H9 (cell line): ENCODE measurements around the gene SPRTN. TPM values are rescaled to one million over a fixed set of nuclear protein-coding genes. Genes with fewer than 3 reads are reported as not detected.

ENCODE experiments used
- DNase-seq: peaks from one replicate; pipeline ENCODE4 v3.0.0-alpha.2; 2017
- H2AFZ ChIP-seq: one replicate; pipeline ENCODE4 v1.6.1; 2013; ENCODE audit warnings: mild to moderate bottlenecking, low read length, control low read depth, moderate library complexity
- H2AK5ac ChIP-seq: 2 replicates; pipeline ENCODE4 v1.6.1; 2013; ENCODE audit warnings: low read length, control low read depth, mixed read lengths; ENCODE audit not compliant: insufficient read length
- H2BK120ac ChIP-seq: one replicate; pipeline ENCODE4 v1.6.1; 2013; ENCODE audit warnings: low read depth, mild to moderate bottlenecking, low read length, control low read depth, inconsistent platforms; ENCODE audit not compliant: poor library complexity, severe bottlenecking
- H2BK12ac ChIP-seq: 2 replicates; pipeline ENCODE4 v1.6.1; 2013; ENCODE audit warnings: low read length, control low read depth, mixed read lengths, low read depth; ENCODE audit not compliant: insufficient read length
- H2BK15ac ChIP-seq: 2 replicates; pipeline ENCODE4 v1.6.1; 2013; ENCODE audit warnings: low read depth, low read length, control low read depth
- H2BK20ac ChIP-seq: one replicate; pipeline ENCODE4 v1.6.1; 2013; ENCODE audit warnings: low read depth, mild to moderate bottlenecking, low read length, control low read depth, inconsistent platforms; ENCODE audit not compliant: poor library complexity, severe bottlenecking
- H2BK5ac ChIP-seq: 2 replicates; pipeline ENCODE4 v1.6.1; 2013; ENCODE audit warnings: low read length, control low read depth, mixed read lengths; ENCODE audit not compliant: insufficient read length
- H3K14ac ChIP-seq: 2 replicates; pipeline ENCODE4 v1.6.1; 2013; ENCODE audit warnings: low read length, control low read depth; ENCODE audit not compliant: insufficient read depth
- H3K18ac ChIP-seq: 2 replicates; pipeline ENCODE4 v1.6.1; 2013; ENCODE audit warnings: low read depth, mild to moderate bottlenecking, mixed read lengths, low read length, control low read depth; ENCODE audit not compliant: insufficient read length
- H3K23ac ChIP-seq: 2 replicates; pipeline ENCODE4 v1.6.1; 2013; ENCODE audit warnings: low read length, control low read depth, mixed read lengths, low read depth; ENCODE audit not compliant: insufficient read length
- H3K23me2 ChIP-seq: 2 replicates; pipeline ENCODE4 v1.6.1; 2013; ENCODE audit warnings: low read depth, mild to moderate bottlenecking, mixed read lengths, low read length, control low read depth; ENCODE audit not compliant: insufficient read length, poor library complexity, severe bottlenecking
- H3K27ac ChIP-seq: 2 replicates; pipeline ENCODE4 v1.5.1; 2013; ENCODE audit warnings: low read length, control low read depth, mixed read lengths, low read depth; ENCODE audit not compliant: insufficient read length
- H3K27me3 ChIP-seq: 2 replicates; pipeline ENCODE4 v1.6.1; 2013; ENCODE audit warnings: low read length, control low read depth, inconsistent platforms; ENCODE audit not compliant: insufficient read depth
- H3K4ac ChIP-seq: 2 replicates; pipeline ENCODE4 v1.6.1; 2013; ENCODE audit warnings: low read depth, mild to moderate bottlenecking, control low read depth, inconsistent platforms, low read length, moderate library complexity
- H3K4me1 ChIP-seq: 2 replicates; pipeline ENCODE4 v1.6.1; 2013; ENCODE audit warnings: low read length, control low read depth, inconsistent platforms; ENCODE audit not compliant: insufficient read depth
- H3K4me2 ChIP-seq: 2 replicates; pipeline ENCODE4 v1.6.1; 2013; ENCODE audit warnings: low read length, control low read depth, mixed read lengths; ENCODE audit not compliant: insufficient read length, insufficient read depth
- H3K56ac ChIP-seq: 2 replicates; pipeline ENCODE4 v1.6.1; 2013; ENCODE audit warnings: low read depth, mild to moderate bottlenecking, mixed read lengths, low read length, control low read depth; ENCODE audit not compliant: insufficient read length
- H3K79me1 ChIP-seq: 2 replicates; pipeline ENCODE4 v1.6.1; 2013; ENCODE audit warnings: low read depth, mild to moderate bottlenecking, moderate library complexity, low read length, control low read depth, inconsistent platforms; ENCODE audit not compliant: insufficient read depth, poor library complexity, severe bottlenecking
- H3K79me2 ChIP-seq: 2 replicates; pipeline ENCODE4 v1.6.1; 2013; ENCODE audit warnings: low read length, control low read depth, inconsistent platforms; ENCODE audit not compliant: insufficient read depth
- H3K9ac ChIP-seq: 2 replicates; pipeline ENCODE4 v1.6.1; 2013; ENCODE audit warnings: low read length, control low read depth, mixed read lengths; ENCODE audit not compliant: insufficient read length; ENCODE audit errors: extremely low read depth
- H3K9me3 ChIP-seq: one replicate; pipeline ENCODE4 v1.6.1; 2013; ENCODE audit warnings: low read depth, low read length, inconsistent platforms; ENCODE audit not compliant: control insufficient read depth
- H3T11ph ChIP-seq: one replicate; pipeline ENCODE4 v1.6.1; 2013; ENCODE audit warnings: mild to moderate bottlenecking, low read length, control low read depth, inconsistent platforms
- H4K20me1 ChIP-seq: one replicate; pipeline ENCODE4 v1.6.1; 2013; ENCODE audit not compliant: control insufficient read depth, insufficient read length, insufficient read depth
- H4K5ac ChIP-seq: 2 replicates; pipeline ENCODE4 v1.6.1; 2013; ENCODE audit warnings: low read depth, mild to moderate bottlenecking, mixed read lengths, low read length, control low read depth; ENCODE audit not compliant: insufficient read length
- H4K8ac ChIP-seq: replicated peaks from 2 replicates; pipeline ENCODE4 v1.6.1; 2013; ENCODE audit warnings: low read length, control low read depth, mixed read lengths, low read depth; ENCODE audit not compliant: insufficient read length
- H4K91ac ChIP-seq: 2 replicates; pipeline ENCODE4 v1.6.1; 2013; ENCODE audit warnings: low read depth, mild to moderate bottlenecking, moderate library complexity, mixed read lengths, low read length, control low read depth; ENCODE audit not compliant: insufficient read length
- H3K27ac Mint-ChIP-seq, 3 experiments: 2 replicates in 2 of 3; 3 replicates in 1 of 3; pipeline ENCODE4 v1.8.0; 2020 to 2021; ENCODE audit warnings: mixed read lengths in 3 of 3, mild to moderate bottlenecking in 1 of 3, moderate library complexity in 1 of 3
- H3K27me3 Mint-ChIP-seq: 2 replicates; pipeline ENCODE4 v1.8.0; 2021; ENCODE audit warnings: low read depth, mild to moderate bottlenecking, moderate library complexity, mixed read lengths
- H3K36me3 Mint-ChIP-seq, 3 experiments: 2 replicates in 2 of 3; 3 replicates in 1 of 3; pipeline ENCODE4 v1.8.0; 2020 to 2021; ENCODE audit warnings: low read depth in 3 of 3, mixed read lengths in 3 of 3; ENCODE audit not compliant: insufficient read depth in 1 of 3
- H3K4me1 Mint-ChIP-seq, 2 experiments: 2 replicates each; pipeline ENCODE4 v1.8.0; 2020; ENCODE audit warnings: mixed read lengths in 2 of 2
- H3K4me3 Mint-ChIP-seq, 2 experiments: 2 replicates in 1 of 2; 3 replicates in 1 of 2; pipeline ENCODE4 v1.8.0; 2020 to 2021; ENCODE audit warnings: mild to moderate bottlenecking in 2 of 2, mixed read lengths in 2 of 2, moderate library complexity in 1 of 2
- H3K9me3 Mint-ChIP-seq, 2 experiments: 2 replicates in 1 of 2; 3 replicates in 1 of 2; pipeline ENCODE4 v1.8.0; 2020; ENCODE audit warnings: mild to moderate bottlenecking in 2 of 2, mixed read lengths in 2 of 2, moderate library complexity in 1 of 2
- WGBS: extraction: QIAGEN DNeasy Blood & Tissue Kit; methylation state at CpG from one replicate; pipeline ENCODE4 v1.1.7; 2013; ENCODE audit warnings: missing lambda C conversion rate, low lambda C conversion rate, mixed read lengths; ENCODE audit not compliant: insufficient read length; ENCODE audit errors: extremely low coverage; 5-methylcytosine and 5-hydroxymethylcytosine counted together
- total RNA-seq: library from RNA; stranded (reverse); gene quantifications from 2 replicates; pipeline ENCODE4 v1.2.1, GENCODE V29; 2021
- TF ChIP-seq, protein P1 (sequence below): fragments of 200-600 bp; sonication (generic); conservative IDR thresholded peaks from 3 replicates; pipeline ENCODE4 v1.8.0; 2021; ENCODE audit warnings: antibody characterized with exemption, mild to moderate bottlenecking

SPRTN gene
- total RNA-seq, 1 experiment from 2014 or later, result 14.8 TPM

- Histone ChIP-seq H3K9ac (no peak overlapping the region), H2BK15ac (no peak overlapping the region), H3K27ac (no peak overlapping the region), H3K27me3 (no peaks in the 10 kb centered on the region), H3K56ac (no peak overlapping the region), H4K5ac (no peak overlapping the region), H4K8ac (no peak overlapping the region), H3K23me2 (no peaks in the 10 kb centered on the region), H2BK12ac (no peak overlapping the region), H3K4me1 (no peaks in the 10 kb centered on the region), H3K14ac (no peak overlapping the region), H3T11ph (no peak overlapping the region), H2AK5ac (no peak overlapping the region), H3K79me1 (no peaks in the 10 kb centered on the region), H4K20me1 (no peaks in the 10 kb centered on the region), H3K18ac (no peak overlapping the region), H3K4ac (no peak overlapping the region), H2BK120ac (no peak overlapping the region), H3K4me2 (no peak overlapping the region), H4K91ac (no peak overlapping the region), H3K79me2 (no peaks in the 10 kb centered on the region), H2AFZ (no peak overlapping the region), H2BK20ac (no peak overlapping the region), H3K23ac (no peak overlapping the region), H2BK5ac (no peak overlapping the region), H3K9me3 (no peaks in the 10 kb centered on the region)
- peaks cover 7 to 43% (median 24%) of the 10 kb centered on the region in 3 experiments; a peak in 6 of 7 replicates for H3K36me3 Mint-ChIP-seq
- H3K9me3 Mint-ChIP-seq, result no peaks in the 10 kb centered on the region; a peak in 1 of 5 replicates
- H3K4me1 Mint-ChIP-seq, result no peaks in the 10 kb centered on the region
- no peaks in the 10 kb centered on the region for H3K27me3 Mint-ChIP-seq
- H3K4me3 Mint-ChIP-seq, result no peak overlapping the region
- H3K27ac Mint-ChIP-seq, result no peak overlapping the region
- TF ChIP-seq, protein P1, sequence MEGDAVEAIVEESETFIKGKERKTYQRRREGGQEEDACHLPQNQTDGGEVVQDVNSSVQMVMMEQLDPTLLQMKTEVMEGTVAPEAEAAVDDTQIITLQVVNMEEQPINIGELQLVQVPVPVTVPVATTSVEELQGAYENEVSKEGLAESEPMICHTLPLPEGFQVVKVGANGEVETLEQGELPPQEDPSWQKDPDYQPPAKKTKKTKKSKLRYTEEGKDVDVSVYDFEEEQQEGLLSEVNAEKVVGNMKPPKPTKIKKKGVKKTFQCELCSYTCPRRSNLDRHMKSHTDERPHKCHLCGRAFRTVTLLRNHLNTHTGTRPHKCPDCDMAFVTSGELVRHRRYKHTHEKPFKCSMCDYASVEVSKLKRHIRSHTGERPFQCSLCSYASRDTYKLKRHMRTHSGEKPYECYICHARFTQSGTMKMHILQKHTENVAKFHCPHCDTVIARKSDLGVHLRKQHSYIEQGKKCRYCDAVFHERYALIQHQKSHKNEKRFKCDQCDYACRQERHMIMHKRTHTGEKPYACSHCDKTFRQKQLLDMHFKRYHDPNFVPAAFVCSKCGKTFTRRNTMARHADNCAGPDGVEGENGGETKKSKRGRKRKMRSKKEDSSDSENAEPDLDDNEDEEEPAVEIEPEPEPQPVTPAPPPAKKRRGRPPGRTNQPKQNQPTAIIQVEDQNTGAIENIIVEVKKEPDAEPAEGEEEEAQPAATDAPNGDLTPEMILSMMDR, result no peak
- DNase-seq, result no peak
- no CpG with 5 or more reads among the region's 2 CpGs for WGBS
Observed at GRCh38 chr1:231353086-231353485, 15.0 kb downstream of the SPRTN start.
